SIG-M5 (cell line): Measurements from ENCODE around the gene RABGAP1L.
A peak's percentile ranks its signal among the peaks of the same experiment; 100 is the strongest.
"Not testable (repeated sequence)": the region's sequence is repeated elsewhere in the genome, so short reads cannot be mapped to it uniquely, and the experiment has no call there.

Experiments used
- DNase-seq: peaks from one replicate; lab custom pipeline; 2025; lab: John Stamatoyannopoulos, UW

The RABGAP1L gene

DNA sequence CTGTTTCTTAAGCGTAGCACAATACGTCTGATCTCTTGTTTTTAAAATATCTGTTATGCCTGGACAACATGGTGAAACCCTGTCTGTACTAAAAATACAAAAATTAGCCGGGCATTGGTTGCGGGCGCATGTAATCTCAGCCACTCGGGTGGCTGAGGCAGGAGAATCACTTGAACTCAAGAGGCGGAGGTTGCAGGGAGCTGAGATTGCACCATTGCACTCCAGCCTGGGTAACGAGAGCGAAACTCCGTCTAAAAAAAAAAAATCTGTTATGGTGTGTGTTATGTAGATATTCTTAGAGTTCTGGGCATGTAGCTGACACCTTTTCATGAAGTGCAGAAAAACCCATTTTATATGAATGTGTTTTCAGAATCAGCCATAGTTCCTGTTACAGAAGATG lies 38.2 kb downstream of the RABGAP1L start:
- DNase-seq, result no peak

- DNase-seq, result no peak
Measured at GRCh38 chr1:174198202-174198601, 38.9 kb downstream of the RABGAP1L start.

GRCh38 chr1:174200746-174201145 lies 41.4 kb downstream of the RABGAP1L start:
- DNase-seq, result no peak

DNA sequence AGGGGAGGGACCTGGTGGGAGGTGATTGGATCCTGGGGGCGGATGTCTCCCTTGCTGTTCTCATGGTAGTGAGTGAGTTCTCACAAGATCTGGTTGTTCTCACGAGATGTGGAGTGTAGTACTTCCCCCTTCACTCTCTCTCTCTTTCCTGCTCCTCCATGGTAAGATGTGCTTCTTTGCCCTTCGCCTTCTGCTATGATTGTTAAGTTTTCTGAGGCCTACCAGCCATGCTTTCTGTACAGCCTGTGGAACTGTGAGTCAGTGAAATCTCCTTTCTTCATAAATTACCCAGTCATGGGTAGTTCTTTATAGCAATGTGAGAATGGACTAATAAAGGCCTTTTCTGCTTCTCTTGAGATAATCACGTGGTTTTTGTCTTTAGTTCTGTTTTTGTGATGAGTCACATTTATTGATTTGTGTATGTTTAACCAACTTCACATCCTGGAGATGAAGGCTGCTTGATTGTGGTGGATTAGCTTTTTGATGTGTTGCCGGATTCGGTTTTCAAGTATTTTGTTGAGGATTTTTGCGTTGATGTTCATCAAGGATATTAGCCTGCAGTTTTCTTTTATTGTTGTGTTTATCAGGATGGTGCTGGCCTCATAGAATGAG lies 45.5 kb downstream of the RABGAP1L start:
- peak; percentile 81 for DNase-seq

- peak; percentile 87 for DNase-seq
Measured at GRCh38 chr1:174206148-174206836, 47.0 kb downstream of the RABGAP1L start.

DNA sequence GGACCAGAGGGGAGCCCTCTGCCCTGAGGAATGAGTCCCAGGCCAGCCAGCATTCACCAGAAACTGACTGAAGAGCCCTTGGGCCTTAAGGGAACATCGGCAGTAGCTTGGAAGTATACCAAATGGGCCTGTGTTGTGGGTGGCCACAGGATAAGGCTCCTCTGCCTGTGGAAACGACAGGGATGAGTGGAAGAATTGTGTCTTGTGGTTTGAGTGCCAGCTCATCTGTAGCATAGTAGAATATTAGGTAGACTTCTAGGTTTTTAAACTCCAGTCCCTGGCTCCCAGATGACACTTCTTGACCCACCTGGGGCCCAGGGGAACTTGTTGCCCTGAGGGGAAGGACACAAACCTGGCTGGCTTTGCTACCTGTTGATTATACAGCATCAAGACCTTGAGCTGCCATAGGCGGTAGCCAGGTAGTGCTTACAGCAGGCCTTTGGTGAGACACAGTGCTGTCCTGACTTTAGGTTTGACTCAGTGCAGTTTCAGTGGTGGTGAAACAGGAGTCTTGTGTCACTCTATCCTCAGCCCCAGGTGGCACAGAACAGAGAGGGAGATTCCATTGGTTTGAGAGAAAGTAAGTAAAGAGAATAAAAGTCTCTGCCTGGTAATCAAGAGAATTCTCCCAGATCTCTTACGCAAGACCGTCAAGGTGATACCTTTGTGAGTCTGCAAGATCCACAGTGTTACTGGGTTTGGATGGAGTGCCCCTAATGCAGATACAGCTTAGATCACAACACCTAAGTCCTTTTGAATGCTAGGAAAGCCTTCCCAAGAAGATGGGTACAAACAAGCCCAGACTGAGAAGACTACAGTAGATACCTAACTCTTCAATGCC lies 50.2 kb downstream of the RABGAP1L start:
- no peak for DNase-seq

DNA sequence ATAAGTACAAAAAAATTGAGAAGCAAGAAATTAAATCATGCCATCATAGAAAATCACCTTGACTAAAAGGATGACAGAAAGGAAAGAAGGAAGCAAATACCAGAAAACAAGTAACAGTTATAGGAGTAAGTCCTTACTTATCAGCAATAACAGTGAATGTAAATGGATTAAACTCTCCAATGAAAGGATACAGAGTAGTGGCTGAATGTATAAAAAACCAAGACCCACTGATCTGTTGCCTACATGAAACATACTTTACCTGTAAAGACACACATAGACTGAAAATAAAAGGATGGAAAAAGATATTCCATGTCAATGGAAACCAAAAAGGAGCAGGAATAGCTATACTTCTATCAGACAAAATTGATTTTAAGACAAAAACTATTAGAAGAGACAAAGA lies 52.2 kb downstream of the RABGAP1L start:
- DNase-seq, result no peak

GRCh38 chr1:174215766-174216165 lies 56.4 kb downstream of the RABGAP1L start:
- no peak for DNase-seq

- DNase-seq, result no peak
Measured at GRCh38 chr1:174217248-174217647, 57.9 kb downstream of the RABGAP1L start.

- DNase-seq, result no peak
Measured at GRCh38 chr1:174217787-174218574, 58.7 kb downstream of the RABGAP1L start.

- DNase-seq, result no peak
Measured at GRCh38 chr1:174218983-174219382, 59.7 kb downstream of the RABGAP1L start.

DNA sequence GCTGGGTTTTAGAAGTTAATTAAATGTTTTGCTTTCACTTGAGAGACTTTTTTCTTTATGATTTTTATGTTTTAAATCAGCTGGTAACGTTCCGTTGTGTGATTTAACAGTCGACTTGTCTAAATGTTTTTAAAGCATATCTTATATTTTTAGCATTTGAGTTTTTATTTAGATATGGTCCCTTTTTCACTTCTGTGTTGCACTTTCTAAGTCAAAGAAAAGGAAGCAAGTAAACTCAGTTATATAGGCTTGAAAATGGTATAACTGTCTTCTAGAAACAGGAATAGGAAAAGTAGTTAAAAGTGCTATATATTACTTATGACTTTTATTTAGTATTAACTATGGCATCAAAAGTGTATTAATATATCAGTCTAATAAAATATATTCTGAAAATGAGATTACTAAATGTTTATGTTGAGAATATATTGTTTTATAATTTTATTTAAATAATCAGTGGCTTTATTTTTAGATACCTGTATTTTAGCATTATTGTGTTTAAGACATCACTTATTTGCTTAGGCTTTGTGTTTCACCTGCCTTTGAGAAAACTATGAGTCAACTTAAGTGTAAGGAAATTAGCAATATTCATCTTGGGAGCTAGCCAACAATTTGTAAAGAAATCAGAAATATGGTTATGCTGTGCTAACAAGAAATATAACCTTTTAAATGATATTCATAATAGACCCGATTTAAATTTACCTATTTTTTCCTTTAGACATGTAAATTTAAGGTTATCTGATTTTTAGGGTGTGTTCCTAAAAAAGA lies 60.5 kb downstream of the RABGAP1L start:
- DNase-seq, result no peak

- no peak for DNase-seq
Measured at GRCh38 chr1:174221681-174222080, 62.4 kb downstream of the RABGAP1L start.

DNA sequence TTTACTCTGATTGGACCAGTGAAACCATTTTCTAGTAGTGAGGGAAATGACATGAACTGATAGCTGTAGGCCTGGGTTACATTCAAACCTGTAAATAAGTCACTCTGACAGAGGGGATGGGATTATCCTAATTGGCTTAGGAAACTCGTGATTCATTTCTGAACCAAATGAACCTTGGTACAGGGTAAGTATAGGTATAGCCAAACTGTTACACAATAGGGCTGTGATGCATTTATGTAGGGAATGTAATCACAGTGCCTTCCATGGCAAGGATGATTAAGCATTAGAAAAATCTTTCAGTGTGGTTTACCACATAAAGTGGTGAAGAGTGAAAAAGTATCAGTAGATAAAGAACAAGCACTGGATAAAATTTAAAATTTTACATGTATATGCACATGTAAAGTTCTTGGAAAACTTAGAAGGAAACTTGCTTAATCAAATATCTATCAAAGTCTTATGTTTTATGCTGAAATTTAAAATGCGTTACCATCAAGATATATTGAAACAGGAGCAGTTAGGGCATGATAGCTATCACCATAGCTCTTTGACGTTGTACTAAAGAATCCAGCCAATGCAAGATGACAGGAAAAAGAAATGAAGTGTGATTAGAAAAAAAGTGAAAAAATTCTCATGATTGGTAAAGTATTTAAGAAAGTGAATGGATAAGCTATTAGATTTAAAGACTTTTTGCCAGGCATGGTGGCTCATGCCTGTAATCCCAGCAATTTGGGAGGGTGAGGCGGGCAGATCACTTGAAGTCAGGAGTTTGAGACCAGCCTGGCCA lies 63.0 kb downstream of the RABGAP1L start:
- no peak for DNase-seq

DNA sequence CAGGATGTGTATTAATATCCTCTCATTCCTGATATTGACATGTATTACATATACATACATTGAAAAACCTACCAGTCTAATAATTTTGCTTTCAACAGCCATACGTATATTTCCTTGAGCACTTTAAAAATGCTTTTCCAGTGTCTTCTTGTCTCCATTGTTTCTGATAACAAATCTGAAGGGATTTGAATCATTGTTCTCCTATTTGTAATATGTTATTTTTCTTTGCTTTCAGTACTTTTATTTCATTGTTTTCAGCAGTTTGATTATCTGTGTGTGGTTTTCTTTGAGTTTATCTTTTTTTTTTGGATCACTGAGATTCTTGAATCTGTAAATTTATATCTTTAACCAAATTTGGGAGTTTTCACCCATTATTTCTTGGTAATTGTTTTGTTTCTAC lies 65.3 kb downstream of the RABGAP1L start:
- no peak for DNase-seq

GRCh38 chr1:174225499-174226204 lies 66.3 kb downstream of the RABGAP1L start:
- DNase-seq, result no peak

DNA sequence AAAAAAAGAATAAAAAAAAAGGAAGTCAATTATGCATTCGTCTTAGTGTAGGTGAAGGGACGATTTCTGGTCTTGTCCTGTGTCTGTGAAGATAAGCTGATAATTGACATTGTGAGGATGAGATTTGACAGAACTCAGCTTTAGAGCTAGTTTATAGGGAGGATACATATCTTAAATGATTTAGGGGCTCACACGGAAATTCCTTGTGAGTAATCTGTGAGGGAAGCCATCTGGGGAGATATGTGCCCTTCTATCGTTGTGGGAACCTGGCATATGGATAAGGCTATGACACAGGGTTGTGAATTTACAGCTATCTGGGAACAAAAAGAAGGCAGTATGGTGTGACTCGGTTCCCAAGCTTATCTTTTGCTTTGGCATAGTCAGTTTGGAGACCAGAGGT lies 71.1 kb downstream of the RABGAP1L start:
- no peak for DNase-seq

DNA sequence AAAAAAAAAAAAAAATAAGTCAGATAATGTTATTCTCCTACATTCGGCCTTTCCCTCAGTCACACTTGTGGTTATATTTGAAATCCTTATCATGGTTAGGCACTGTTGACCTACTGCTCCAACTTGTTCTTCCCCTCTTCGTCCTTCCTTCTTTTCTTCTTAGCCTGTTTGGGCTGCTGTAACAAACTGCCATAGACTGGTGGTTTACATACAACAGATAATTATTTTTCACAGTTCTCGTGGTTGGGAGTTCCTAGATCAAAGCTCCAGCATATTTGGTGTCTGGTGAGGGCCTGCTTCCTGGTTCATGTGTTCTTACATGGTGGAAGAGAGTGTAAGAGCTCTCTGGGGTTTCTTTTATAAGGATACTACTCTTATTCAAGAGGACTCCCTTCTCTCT lies 73.4 kb downstream of the RABGAP1L start:
- no peak for DNase-seq

DNA sequence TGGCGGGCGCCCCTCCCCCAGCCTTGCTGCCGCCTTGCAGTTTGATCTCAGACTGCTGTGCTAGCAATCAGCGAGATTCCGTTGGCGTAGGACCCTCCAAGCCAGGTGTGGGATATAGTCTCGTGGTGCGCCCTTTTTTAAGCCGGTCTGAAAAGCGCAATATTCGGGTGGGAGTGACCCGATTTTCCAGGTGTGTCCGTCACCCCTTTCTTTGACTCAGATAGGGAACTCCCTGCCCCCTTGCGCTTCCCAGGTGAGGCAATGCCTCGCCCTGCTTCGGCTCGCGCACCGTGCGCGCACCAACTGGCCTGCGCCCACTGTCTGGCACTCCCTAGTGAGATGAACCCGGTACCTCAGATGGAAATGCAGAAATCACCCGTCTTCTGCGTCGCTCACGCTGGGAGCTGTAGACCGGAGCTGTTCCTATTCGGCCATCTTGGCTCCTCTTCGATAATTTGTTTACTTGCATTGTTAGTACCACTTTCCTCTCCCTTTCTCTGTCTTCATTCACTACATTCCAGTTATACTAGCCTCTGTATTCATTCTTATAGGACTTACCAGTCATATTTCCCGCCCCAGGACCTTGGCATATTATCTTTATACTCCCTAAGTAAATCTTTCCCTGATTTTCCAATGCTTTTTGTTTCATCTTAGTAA lies 79.7 kb downstream of the RABGAP1L start:
- DNase-seq, result not testable (repeated sequence)
